KOPT-K1 (cell line): ENCODE measurements around the gene FGF22.

Experiments
- H3K27ac ChIP-seq: fragments of 200-600 bp; sonication (generic); 2 replicates; pipeline ENCODE4 v1.5.1; 2016; ENCODE audit warnings: antibody characterized with exemption, mild to moderate bottlenecking, low read depth, low read length; ENCODE audit not compliant: poor library complexity, severe bottlenecking
- H3K36me3 ChIP-seq: fragments of 200-600 bp; sonication (generic); 2 replicates; pipeline ENCODE4 v1.5.1; 2017; ENCODE audit warnings: antibody characterized with exemption, mild to moderate bottlenecking, low read length, moderate library complexity; ENCODE audit not compliant: insufficient read depth
- H3K9me3 ChIP-seq: fragments of 200-600 bp; sonication (generic); 2 replicates; pipeline ENCODE4 v1.5.1; 2017; ENCODE audit warnings: antibody characterized with exemption, low read length, mild to moderate bottlenecking; ENCODE audit not compliant: insufficient read depth, poor library complexity, severe bottlenecking

The FGF22 gene

GRCh38 chr19:639253-640160 lies at the start of gene FGF22:
Gene FGF22 (plus strand): TSS chr19:639879. CDS start chr19:639926, 47 bp downstream.
- peaks cover 12% of the 10 kb centered on the region; the same call in 1 of the 2 replicates for H3K36me3 ChIP-seq
- no peak within 1 kb of the TSS for H3K27ac ChIP-seq
- H3K9me3 ChIP-seq = no peaks in the 10 kb centered on the region

GRCh38 chr19:590396-590745 lies 49.3 kb upstream of the FGF22 start:
- Histone ChIP-seq H3K27ac (no peak overlapping the region), H3K9me3 (no peaks in the 10 kb centered on the region), H3K36me3 (no peaks in the 10 kb centered on the region)

GRCh38 chr19:590750-591098 lies 49.0 kb upstream of the FGF22 start:
- Histone ChIP-seq H3K36me3 (no peaks in the 10 kb centered on the region), H3K27ac (no peak overlapping the region), H3K9me3 (no peaks in the 10 kb centered on the region)

DNA sequence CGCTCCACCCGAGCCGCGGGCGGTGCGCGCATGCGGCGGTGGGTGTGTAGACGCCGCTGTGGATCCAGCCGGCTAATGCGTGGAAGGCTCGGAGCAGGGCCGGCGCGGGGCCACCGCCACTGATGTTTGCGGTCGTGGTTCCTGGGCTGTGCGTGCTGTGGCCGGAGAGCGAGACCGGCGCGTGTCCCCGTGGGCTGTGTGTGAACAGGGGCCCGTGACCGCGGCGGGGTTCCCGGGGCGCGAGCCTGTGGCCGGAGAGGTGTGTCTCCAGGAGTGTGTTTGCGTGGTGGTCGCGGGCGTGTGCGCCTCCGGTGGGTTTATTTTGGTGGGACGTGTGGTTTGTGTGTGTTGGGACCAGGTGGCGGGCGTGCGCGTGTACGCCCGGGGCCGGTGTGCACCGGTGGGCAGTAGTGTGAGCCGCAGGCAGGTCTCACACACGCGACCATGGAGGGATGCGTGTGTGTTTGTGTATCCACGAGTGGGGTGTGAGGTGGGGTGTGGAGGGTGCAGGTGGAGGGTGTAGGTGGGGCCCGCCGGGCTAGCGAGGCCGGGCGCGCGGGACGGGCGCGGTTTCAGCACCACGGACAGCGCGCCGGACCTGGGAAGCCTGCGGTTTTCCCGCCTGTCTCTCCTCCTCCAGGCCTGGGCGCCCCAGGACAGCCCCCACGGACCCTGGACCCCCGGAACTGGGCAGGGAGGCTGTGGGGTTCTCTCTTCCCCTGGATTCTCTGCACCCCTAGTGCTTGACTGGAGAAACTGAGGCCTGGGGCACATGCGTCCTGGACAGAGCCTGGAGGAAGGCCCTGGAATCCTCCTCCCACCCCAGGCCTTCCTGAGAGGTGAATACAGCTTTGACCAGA lies 48.4 kb upstream of the FGF22 start:
- Histone ChIP-seq H3K9me3 (no peaks in the 10 kb centered on the region), H3K27ac (no peak overlapping the region), H3K36me3 (no peaks in the 10 kb centered on the region)

DNA sequence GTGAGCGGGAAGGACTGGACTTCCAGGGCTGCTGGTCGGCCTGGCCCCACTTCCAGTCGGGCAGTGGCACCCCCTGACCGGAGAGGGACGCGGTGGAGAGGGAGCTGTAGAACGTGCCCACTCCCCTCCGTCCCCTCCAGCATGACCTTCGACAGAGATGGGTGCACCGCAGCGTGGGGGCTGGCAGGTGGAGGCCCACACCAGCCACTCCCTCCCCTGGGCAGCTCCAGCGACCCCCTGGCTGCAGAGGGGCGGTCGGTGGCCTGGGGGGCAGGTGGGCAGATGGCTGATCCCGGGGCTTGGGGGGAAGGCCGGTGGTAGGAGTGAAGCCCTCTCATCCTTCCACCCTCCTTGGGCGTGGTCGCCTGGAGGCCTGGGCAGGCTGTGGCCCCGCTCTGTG lies 47.6 kb upstream of the FGF22 start:
- no peaks in the 10 kb centered on the region for H3K9me3 ChIP-seq
- H3K27ac ChIP-seq = no peak overlapping the region
- H3K36me3 ChIP-seq = no peaks in the 10 kb centered on the region

DNA sequence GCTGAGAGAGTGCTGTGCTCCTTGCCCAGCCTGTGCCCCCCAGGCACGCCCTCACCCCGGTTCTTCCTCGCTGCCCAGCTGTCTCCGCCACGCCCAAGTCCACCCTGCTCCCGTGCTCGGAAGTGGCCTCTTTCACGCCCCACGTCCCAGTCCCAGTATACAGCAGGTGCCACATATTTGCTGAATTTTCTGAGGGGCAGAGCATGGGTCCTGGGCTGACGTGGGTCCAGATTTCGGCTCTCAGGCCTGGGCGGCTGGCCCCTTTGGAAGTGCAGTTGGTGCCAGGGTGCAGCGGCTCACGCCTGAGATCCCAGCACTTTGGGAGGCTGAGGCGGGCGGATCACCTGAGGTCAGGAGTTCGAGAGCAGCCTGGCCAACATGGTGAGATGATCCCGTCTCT lies 46.6 kb upstream of the FGF22 start:
- Histone ChIP-seq H3K27ac (no peak overlapping the region), H3K9me3 (no peaks in the 10 kb centered on the region), H3K36me3 (no peaks in the 10 kb centered on the region)

DNA sequence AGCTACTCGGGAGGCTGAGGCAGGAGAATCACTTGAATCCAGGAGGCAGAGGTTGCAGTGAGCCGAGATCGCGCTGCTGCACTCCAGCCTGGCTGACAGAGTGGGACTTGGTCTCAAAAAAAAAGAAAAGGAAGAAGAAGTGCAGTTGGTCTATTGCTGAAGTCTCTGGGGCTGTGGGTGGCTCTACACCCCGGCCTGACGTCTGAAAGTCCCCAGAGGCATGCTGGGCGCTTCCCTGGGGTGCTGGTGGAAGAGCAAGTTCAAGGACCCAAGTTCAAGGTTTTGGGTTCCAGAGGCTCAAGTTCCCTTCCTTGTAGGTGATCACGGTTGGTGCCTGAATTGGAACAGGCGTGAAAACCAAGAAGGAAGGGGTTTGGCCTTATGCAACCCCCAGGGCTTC lies 46.2 kb upstream of the FGF22 start:
- H3K9me3 ChIP-seq = no peaks in the 10 kb centered on the region

GRCh38 chr19:594265-594870 lies 45.3 kb upstream of the FGF22 start:
- Histone ChIP-seq H3K9me3 (no peaks in the 10 kb centered on the region), H3K27ac (no peak overlapping the region), H3K36me3 (no peaks in the 10 kb centered on the region)

More for the DNA sequence above, 46.2 kb upstream of the FGF22 start:
- Histone ChIP-seq H3K27ac (no peak overlapping the region), H3K36me3 (no peaks in the 10 kb centered on the region)

DNA sequence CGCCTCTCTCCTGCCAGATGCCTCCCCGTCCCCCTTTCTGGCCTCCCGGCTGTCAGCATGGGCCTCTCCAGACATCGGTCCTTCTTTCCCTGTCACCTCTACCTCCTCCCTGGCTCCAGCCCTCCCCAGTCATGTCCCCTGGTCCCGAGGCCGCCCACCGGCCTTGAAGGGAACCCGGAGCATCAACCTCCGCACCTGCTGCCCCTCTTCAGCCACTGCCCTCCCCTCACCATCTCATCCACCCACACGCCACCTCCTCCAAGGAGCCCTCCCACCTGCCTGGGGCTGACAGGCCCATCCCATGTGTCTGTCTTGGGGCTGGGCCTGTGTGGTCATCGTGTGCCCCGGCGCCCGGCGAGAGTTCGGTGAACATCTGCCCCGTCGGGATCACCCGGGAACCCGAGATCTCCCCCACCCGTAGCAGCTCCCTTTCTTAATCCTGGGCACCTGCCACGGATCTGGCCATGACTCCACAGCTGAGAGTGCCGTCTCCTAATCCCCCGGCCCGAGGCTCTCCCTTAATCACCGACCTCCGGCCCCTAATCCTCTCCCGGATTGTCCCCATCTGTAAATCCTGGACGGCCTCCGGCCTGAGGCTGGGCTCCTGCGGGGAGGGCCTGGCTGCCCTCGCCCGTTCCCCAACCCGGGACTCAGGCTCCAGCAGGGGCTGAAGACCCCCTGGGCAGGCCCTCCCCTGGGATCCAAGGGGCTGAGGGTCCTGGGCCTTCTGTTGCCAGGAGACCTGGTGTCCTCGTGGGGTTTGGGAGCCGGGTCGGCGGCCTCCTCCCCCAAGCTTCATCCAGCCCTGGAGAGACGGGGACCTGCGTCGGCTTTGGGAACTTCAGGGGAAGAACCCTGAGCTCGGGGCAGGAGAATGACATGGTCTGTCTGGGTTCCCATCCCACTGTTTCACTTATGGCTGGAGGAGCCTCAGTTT lies 44.1 kb upstream of the FGF22 start:
- H3K36me3 ChIP-seq = no peaks in the 10 kb centered on the region
- no peak overlapping the region for H3K27ac ChIP-seq
- H3K9me3 ChIP-seq = no peaks in the 10 kb centered on the region

DNA sequence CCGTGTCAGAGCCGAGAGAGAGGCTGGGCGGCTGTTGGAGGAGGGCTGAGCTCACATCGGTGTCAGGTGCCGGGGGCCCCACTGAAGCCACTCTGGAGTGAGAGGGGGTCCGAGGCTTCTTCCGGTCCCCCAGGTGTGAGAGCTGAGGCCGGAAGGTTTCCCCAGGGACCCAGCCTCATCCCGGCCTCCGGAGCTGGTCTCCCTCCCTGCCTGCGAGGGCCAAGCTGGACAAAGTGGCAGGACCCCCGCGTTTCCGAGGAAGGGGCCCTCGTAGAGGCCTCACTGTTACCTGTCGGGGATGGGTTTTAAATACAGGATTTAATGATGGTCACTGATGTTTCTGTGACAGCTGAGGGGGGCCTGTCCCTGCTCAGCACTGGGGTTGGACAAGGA lies 43.4 kb upstream of the FGF22 start:
- Histone ChIP-seq H3K36me3 (no peaks in the 10 kb centered on the region), H3K27ac (no peak overlapping the region), H3K9me3 (no peaks in the 10 kb centered on the region)

DNA sequence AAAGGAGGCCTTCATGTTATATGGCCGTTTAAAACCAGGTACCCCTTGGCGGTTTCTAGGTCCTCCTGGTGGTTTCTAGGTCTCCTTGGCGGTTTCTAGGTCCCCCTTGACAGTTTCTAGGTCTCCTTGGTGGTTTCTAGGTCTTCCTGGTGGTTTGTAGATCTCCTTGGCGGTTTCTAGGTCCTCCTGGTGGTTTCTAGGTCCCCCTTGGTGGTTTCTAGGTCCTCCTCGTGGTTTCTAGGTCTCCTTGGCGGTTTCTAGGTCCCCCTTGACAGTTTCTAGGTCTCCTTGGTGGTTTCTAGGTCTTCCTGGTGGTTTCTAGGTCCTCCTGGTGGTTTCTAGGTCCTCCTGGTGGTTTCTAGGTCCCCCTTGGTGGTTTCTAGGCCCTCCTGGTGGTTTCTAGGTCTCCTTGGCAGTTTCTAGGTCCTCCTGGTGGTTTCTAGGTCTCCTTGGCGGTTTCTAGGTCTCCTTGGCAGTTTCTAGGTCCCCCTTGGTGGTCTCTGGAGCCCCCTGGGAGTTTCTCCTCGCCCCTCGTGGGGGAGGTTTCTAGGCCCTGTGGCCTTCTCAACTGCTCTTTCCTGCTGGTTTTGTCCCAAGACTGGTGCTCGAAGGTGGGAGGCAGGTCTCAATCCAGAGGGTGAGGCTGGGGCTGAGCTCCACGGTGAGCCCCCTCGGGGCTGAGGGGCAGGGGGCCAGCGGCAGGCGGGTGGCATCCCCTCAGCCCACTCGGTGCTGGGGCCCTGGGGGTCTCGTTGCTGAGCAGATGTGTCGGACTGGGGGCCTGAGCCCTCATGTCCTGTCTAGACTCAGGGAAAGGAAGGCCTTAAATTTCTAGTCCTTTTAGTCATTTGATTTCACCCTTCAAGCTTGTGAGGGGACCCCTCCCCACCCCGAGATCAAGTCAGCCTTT lies 42.0 kb upstream of the FGF22 start:
- no peaks in the 10 kb centered on the region for H3K9me3 ChIP-seq
- no peak overlapping the region for H3K27ac ChIP-seq
- no peaks in the 10 kb centered on the region for H3K36me3 ChIP-seq

DNA sequence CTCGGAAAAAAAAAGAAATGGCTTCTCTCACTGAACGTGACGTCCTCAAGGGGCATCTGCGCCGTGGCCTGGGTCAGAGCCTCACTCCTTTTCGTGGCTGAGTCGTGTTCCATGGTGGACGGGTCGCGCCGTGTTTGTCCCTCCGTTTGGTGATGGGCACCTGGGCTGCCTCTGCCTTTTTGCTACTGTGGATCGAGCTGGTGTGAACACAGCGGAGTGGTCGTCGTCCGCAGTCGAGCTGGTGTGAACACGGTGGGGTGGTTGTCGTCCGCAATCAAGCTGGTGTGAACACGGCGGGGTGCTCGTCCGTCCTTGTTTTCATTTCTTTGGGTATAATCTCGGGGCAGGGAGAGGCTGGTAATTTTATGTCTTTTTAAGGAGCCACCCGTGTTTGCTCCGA lies 38.4 kb upstream of the FGF22 start:
- Histone ChIP-seq H3K36me3 (no peaks in the 10 kb centered on the region), H3K9me3 (no peaks in the 10 kb centered on the region), H3K27ac (no peak overlapping the region)

DNA sequence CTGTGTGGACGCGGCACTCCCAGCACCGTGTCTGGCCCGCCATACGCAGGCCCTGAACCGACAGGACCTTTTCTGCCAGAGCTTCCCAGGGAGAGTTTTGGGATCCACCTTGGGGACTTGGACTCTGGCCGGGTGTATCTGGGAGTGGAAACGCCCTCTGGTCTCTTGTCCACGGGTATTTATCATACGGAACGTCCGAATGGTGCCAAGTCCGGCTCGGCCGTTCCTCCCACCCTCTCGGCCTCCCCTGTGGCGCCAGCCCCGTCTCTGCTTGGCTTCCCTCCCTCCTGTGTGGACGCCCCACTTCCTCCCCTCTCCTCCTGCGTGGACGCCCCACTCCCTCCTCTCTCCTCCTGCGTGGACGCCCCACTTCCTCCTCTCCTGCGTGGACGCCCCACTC lies 37.9 kb upstream of the FGF22 start:
- no peak overlapping the region for H3K27ac ChIP-seq
- no peaks in the 10 kb centered on the region for H3K36me3 ChIP-seq
- H3K9me3 ChIP-seq = no peaks in the 10 kb centered on the region
